Measurements from ENCODE around the gene ZNF782. TPM values are rescaled to one million over a fixed set of nuclear protein-coding genes. Genes with fewer than 3 reads are reported as not detected.

ZNF782 gene
- total and polyA plus RNA-seq, 2 of the 8 experiments (the other 6 are each of a cell fraction or from before 2014, with no cell fraction given), result 1.4 to 7.4 TPM

GRCh38 chr9:96853781-96854650, at the start of gene ZNF782 (continued):
- peak; percentile 64 for TF ChIP-seq NRF1 (IDR thresholded peaks at IDR 0.05; ENCODE audit: low read depth, low read length)
- peak; percentile 86 for TF ChIP-seq ASH2L (IDR thresholded peaks at IDR 0.05; ENCODE audit: low read length)
- TF ChIP-seq E2F6 (IDR thresholded peaks at IDR 0.05), result peak; percentile 92
- peak; percentile 82 for TF ChIP-seq CREB1 (IDR thresholded peaks at IDR 0.05)
- no peak for TF ChIP-seq GTF2F1 (IDR thresholded peaks at IDR 0.05; ENCODE audit: borderline replicate concordance, low read depth, low read length)
- TF ChIP-seq POU5F1 (IDR thresholded peaks at IDR 0.05; ENCODE audit: low read depth, low read length), result no peak
- TF ChIP-seq TEAD4 (IDR thresholded peaks at IDR 0.05; ENCODE audit: low read depth, low read length), result no peak
- peak; percentile 88 for TF ChIP-seq KDM4A (IDR thresholded peaks at IDR 0.05; ENCODE audit: low read depth, low read length, severe bottlenecking)
- no peak for TF ChIP-seq YY1 (IDR thresholded peaks at IDR 0.05; ENCODE audit: low read depth, low read length)
- TF ChIP-seq ATF2 (IDR thresholded peaks at IDR 0.05; ENCODE audit: low read length), result no peak
- peak; percentile 40 to 61; a peak in 2 of 4 replicates for TF ChIP-seq SIN3A (conservative IDR thresholded peaks at IDR 0.05 in 1 of 2, IDR thresholded peaks at IDR 0.05 in 1 of 2; ENCODE audit: low read depth in 1 of 2, low read length in 2 of 2)
- TF ChIP-seq PHF8 (conservative IDR thresholded peaks at IDR 0.05; ENCODE audit: low read depth, low read length), result peak; percentile 60
- TF ChIP-seq RBBP5 (IDR thresholded peaks at IDR 0.05; ENCODE audit: borderline replicate concordance, low read depth, low read length), result peak; percentile 76; the same call in 1 of the 2 replicates
